Activated CD4-positive, alpha-beta T cell treated with anti-CD3 and anti-CD28 coated beads, Interleukin-10, Interleukin-2, amounts not matched to agents 100 ng/mL and 50 ng/mL, durations not matched to agents 16 hours and 8 hours (primary cell): ENCODE results near the gene NDUFA12.
"Not testable (repeated sequence)": the region's sequence is repeated elsewhere in the genome, so short reads cannot be mapped to it uniquely, and the experiment has no call there.

Experiments used
- DNase-seq: peaks from one replicate; pipeline ENCODE4 v3.0.0-alpha.2; 2020

The NDUFA12 gene

DNA sequence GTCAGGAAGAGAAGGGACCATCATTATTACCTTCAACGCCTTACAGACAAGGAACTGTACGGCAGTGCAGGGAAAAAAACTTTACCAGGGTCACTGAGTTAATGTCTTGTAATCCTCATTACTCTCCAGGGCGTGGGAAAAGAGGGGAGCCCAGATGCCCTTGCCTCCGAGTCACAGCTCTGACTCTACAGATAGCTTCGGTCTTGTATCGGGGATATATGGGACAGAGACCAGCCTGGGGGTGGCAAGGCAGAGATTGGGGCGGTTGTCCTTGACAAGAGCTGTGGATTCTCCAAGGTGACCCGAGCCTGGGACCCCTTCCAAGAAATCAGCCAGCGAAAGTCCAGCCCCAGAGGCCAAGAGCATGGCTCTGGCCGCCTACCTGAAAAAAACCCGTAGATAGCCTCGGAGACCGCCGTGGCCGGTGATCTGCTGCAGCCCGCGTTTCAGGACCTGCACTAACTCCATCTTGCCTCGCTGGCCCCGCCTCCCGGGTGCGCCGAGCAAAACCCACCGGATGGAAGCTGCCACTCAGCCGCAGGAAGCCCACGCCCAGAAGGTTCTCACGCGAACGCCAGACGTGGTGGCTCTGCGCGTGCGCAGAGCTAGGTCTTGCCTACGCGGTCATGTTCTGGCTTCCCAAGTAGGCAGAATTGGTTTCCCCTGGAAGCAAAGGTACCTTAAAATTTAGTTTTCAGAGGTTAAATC is at the start of gene NDUFA12:
NDUFA12 (minus strand) TSS at position 485 of the 708 bp plus-strand sequence; CDS start at position 468, 17 bp downstream.
- peak; percentile 97 for DNase-seq

DNA sequence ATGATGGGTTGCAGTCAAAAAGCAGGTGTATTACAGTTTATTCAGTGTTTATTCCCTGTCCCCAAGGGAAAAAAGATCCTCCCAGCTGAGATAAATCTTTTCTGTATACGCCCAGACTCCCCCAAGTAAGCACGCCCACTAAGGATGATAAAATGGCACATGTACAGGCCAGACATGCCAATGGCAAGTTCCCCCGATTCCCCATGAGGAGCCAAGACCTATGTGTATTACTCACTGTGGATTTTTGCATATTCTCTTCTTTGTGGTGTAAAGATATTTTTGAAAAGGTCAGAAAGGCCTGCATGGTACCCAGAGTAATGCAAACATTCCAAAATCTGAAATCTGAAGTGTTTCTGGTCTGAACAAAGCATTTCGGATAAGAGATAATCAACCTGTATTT is 47.7 kb upstream of the NDUFA12 start:
- DNase-seq = no peak

- peak; percentile 6 for DNase-seq
These were observed 34.4 kb upstream of the NDUFA12 start for GRCh38 chr12:95037906-95038305.

GRCh38 chr12:95034750-95035149 is 31.3 kb upstream of the NDUFA12 start:
- DNase-seq = no peak

DNA sequence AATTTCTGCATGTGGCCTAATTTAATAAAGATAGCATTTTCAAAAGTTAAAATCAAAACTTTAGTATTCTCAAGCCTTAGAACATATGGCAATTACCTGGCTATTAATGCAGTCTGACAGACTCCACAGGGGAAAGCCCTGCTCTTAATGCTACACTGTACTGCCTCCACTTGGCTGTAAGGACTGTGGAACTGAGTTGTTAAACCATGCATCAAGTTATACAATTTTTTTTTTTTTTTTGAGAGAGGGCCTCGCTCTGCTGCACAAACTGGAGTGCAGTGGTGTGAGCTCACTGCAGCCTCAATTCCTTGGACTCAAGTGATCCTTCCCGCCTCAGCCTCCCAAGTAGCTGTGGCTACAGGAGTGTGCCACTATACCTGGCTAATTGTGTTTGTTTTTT is 19.0 kb upstream of the NDUFA12 start:
- DNase-seq = no peak

- no peak for DNase-seq
These were observed 14.0 kb upstream of the NDUFA12 start for GRCh38 chr12:95017482-95017881.

DNA sequence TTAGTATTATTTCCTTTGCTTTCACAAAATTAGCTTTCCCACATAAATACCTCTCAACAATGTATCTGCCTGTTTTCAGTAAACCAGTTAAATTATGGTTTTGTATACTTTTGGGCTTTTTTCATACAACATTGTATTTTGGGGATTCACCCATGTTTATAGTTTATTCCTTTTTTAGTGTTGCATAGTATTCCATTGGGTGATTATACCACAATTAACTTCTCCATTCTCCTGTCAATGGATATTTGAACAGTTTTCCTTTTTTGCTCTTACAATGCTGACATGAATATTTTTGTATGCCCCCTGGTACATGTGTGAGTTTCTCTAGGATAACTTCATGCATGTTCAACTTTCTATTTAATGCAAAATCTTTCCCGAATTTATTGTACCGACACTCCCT is 12.6 kb upstream of the NDUFA12 start:
- DNase-seq = no peak

DNA sequence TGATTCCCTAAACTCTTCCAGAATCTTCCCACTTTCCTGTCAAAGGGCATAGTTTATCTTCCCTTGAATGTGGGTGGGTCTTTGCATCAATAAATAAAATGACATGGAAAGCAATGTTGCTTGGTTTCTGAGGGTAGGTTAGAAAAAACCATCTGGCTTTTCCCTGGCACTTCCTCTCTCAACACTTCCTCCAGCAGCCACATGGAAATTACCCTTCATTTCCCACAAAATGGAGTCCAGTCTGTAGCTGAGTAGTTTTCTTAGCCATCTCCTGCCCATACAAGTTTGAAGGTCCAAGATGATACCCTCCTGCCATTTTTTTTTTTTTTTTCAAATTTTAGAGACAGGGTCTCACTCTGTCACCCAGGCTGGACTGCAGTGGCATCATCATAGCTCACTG is 11.1 kb upstream of the NDUFA12 start:
- DNase-seq = no peak

DNA sequence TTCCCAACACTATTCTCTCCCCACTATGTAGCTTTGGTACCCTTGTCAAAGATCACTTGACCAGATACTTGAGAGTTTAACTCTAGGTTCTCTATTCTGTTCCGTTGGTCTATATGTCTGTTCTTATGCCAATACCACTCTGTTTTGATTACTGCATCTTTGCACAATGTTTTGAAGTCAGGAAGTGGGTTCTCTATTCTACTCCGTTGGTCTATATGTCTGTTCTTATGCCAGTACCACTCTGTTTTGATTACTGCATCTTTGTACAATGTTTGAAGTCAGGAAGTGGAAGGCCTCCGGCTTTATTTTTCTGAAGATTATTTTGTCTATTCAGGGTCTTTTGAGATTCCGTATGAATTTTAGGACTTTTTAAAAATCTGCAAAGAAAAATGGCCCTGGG is 2.7 kb upstream of the NDUFA12 start:
- DNase-seq = no peak

DNA sequence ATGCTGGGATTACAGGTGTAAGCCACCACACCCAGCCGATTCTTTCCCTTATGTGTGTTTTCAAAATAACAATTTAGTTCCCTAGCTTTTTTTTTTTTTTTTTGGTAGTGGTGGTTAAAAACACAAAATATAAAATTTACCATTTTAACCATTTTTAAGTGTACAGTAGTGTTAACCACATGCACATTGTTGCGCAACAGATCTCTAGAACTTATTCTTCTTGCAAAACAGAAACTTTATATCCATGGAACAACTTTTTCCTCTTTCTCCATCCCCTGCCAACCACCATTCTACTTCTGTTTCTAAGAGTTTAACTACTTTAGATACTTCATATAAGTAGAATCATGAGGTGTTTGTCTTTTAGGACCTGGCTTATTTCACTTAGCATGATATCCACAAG is 1.1 kb upstream of the NDUFA12 start:
- no peak for DNase-seq

- no peak for DNase-seq
These were observed 400 bp upstream of the NDUFA12 start for GRCh38 chr12:95003921-95004272.

GRCh38 chr12:95002754-95003153 is 743 bp downstream of the NDUFA12 start:
- peak; percentile 13 for DNase-seq

DNA sequence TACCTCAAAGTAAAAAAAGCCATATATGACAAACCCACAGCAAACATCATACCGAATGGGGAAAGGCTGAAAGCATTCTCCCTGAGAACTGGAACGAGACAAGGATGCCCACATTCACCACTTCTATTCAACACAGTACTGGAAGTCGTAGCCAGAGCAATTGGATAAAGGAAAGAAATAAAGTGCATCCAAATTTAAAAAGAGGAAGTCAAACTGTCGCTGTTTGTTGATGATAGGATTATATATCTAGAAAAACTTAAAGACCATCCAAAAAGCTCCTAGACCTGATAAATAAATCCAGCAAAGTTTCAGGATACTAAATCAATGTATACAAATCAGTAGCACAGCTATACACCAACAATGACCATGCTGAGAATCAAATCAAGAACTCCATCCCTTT is 5.2 kb downstream of the NDUFA12 start:
- no peak for DNase-seq

GRCh38 chr12:94997726-94998125 is 5.8 kb downstream of the NDUFA12 start:
- no peak for DNase-seq

DNA sequence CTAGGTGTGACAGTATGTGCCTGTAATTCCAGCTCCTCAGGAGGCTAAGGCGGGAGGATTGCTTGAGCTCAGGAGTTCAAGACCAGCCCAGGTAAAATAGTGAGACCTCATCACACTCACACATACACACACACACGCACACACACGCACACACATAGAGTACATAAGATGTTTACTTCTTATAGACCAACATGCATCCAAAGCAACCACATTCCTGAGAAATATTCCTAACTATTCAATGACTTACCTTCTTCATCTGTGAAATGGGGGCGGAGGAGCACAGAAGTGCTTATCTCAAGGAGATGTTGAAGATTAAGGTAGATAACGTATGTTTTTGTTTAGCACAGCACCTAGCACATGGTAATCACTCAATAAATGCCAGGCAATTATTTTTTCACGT is 6.4 kb downstream of the NDUFA12 start:
- no peak for DNase-seq

- no peak for DNase-seq
These were observed 9.2 kb downstream of the NDUFA12 start for GRCh38 chr12:94994312-94994711.

DNA sequence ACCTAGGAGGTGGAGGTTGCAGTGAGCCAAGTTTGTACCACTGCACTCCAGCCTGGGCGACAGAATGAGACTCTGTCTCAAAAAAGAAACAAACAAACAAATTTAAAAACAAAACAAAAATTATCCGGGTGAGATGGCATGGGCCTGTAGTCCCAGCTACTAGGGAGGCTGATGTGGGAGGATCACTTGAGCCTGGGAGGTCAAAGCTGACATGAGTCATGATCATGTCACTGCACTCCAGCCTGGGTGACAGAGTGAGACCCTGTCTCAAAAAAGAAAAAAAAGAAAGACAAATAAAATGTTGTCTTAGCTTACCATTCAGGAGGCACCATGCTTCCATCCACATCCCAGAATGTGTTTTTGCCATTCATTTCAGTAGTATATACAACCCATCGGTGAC is 9.6 kb downstream of the NDUFA12 start:
- not testable (repeated sequence) for DNase-seq

DNA sequence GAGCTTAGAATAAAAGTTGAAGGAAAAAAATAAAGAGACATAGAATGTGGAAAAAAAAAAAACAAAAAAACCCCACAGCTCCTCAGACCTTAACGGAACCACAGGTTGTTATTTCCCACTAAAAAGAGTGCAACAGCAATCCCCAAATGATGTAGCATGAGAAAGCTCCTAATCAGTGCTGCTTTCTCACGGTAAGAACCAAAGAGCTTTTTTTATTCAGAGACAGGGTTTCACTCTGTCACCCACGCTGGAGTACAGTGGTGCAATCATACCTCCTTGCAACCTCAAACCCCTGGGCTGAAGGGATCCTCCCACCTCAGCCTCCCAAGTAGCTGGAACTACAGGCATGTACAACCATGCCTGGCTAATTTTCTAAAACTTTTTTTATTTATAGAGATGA is 13.3 kb downstream of the NDUFA12 start:
- DNase-seq = peak; percentile 13

- DNase-seq = no peak
These were observed 15.0 kb downstream of the NDUFA12 start for GRCh38 chr12:94988471-94988870.

- DNase-seq = peak; percentile 15
These were observed 15.7 kb downstream of the NDUFA12 start for GRCh38 chr12:94987801-94988200.

GRCh38 chr12:94987076-94987669 is 16.3 kb downstream of the NDUFA12 start:
- DNase-seq = no peak

DNA sequence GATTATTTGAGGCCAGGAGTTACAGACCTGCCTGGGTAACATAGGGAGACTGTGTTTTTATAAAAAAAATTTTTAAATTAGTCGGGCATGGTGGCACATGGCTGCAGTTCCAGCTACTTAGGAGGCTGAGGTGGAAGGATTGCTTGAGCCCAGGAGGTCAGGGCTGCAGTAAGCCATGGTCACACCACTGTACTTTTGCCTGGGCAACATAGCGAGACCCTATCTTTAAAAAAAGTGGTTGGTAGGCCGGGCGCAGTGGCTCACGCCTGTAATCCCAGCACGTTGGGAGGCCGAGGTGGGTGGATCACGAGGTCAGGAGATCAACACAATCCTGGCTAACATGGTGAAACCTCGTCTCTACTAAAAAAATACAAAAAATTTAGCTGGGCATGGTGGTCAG is 18.4 kb downstream of the NDUFA12 start:
- not testable (repeated sequence) for DNase-seq

DNA sequence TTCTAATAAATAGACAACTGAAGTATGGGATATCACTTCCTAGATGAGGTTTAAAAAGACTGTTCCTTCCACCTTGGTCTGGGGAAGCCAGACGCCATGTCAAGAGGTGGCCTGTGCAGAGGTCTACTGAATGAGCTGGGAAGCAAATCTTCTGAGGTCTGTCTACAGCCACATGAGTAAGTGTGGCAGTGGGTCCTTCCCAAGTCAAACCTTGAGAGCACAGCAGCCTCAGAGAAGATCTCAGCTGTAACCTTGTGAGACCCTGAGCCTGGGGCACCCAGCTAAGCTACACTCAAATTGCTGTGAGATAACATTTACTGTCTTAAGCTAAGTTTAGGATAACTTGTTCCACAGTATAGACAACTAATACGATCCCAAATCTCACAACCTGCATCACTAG is 20.2 kb downstream of the NDUFA12 start:
- no peak for DNase-seq

- no peak for DNase-seq
These were observed 21.0 kb downstream of the NDUFA12 start for GRCh38 chr12:94982456-94982855.

GRCh38 chr12:94980577-94980976 is 22.9 kb downstream of the NDUFA12 start:
- no peak for DNase-seq
